ENCODE results near the gene TSC22D2.
A peak's percentile ranks its signal among the peaks of the same experiment; 100 is the strongest.

TSC22D2 gene

DNA sequence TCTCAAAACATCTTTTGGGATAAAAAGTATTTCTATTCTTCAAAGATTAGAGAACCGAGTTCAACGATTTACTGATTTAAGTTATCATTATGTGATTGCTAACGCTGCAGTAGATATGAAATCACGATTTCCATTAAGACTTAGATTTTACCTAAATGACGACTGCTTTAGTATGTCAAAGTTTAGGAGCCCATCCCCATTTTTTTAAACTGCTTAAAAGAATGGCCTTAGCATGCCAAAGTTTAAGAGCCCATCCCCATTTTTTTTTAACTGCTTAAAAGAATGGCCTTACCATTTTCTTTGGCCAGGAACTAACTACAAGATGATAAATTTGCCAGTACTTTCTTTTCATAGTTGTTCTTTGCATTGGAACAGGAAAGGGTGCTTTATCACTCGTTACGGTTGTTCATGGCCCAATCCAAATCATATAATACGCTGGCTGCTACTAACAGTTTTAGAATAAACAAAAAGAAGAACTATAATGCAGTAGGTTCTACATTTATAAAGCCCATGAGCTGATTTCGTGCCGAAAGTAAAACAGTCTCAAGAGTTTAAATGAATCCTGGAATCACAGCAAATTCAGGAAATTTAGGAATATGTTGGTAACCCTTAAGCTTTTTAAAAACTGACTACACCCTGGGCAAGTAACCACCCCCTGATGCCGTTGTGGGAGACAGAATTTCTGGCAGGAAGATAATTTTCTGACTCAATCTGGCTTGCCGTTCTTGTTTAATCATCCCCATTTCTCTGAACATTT lies 869 bp upstream of the TSC22D2 start:
- no peaks in the 10 kb centered on the region for H3K9me3 ChIP-seq (ENCODE audit: low read depth, low read length)
- TF ChIP-seq FOXP2 (optimal IDR thresholded peaks at IDR 0.05; ENCODE audit: control extremely low read depth, extremely low read length, insufficient read depth) (no peak), POLR2AphosphoS5 (IDR thresholded peaks at IDR 0.05; ENCODE audit: borderline replicate concordance, low read depth, low read length) (no peak), EZH2 (IDR thresholded peaks at IDR 0.05) (no peak)
- DNase-seq (ENCODE audit: low read depth, low spot score): no peak
- peak overlapping the region; percentile 94 for H3K9ac ChIP-seq (ENCODE audit: insufficient read length)
- H3K4me3 ChIP-seq: peak overlapping the region; percentile 88
- H3K27ac ChIP-seq: peak overlapping the region; percentile 99
- H3K36me3 ChIP-seq (ENCODE audit: insufficient read depth, low read length): peaks cover 12% of the 10 kb centered on the region

DNA sequence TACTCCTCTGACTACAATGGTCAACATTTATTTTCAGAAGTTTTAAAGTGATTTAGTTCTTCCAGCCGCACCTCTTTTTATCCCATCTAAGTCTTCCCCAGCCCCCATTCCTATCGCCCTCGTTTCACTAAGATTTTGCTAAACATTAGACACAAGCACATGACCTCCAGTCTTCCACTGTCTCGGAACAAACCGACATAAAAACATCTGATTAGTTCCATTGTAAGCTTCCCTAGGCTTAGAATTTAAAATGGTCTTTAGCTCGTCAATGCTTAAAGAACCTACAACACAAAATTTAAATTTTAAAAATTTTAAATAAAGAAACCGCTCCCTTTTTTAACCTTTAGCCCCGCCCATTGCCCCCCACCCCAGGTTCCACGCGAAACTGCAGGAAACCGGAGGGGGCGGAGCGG lies 284 bp upstream of the TSC22D2 start:
- Histone ChIP-seq H3K4me3 (peak overlapping the region; percentile 88), H3K9me3 (ENCODE audit: low read depth, low read length) (no peaks in the 10 kb centered on the region), H3K9ac (ENCODE audit: insufficient read length) (peak overlapping the region; percentile 94), H3K27ac (peak overlapping the region; percentile 99), H3K36me3 (ENCODE audit: insufficient read depth, low read length) (peaks cover 15% of the 10 kb centered on the region)
- no peak for TF ChIP-seq FOXP2 (optimal IDR thresholded peaks at IDR 0.05; ENCODE audit: control extremely low read depth, extremely low read length, insufficient read depth)
- no peak for TF ChIP-seq EZH2 (IDR thresholded peaks at IDR 0.05)
- TF ChIP-seq POLR2AphosphoS5 (IDR thresholded peaks at IDR 0.05; ENCODE audit: borderline replicate concordance, low read depth, low read length): no peak
- peak; percentile 79 for DNase-seq (ENCODE audit: low read depth, low spot score)

DNA sequence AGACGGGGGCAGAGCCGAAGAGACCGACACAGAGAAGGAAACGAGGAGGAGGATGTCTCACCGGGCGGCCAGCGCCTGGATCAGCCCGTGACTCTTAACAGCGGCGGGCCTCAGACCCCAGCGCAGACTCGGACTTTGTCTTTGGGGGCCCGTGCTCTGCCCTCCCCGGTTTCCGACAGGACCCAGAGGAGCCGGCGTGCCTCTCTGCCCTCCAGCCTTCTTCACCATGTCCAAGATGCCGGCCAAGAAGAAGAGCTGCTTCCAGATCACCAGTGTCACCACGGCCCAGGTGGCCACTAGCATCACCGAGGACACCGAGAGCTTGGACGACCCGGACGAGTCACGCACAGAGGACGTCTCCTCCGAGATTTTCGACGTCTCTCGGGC lies 1.0 kb downstream of the TSC22D2 start:
- Histone ChIP-seq H3K36me3 (ENCODE audit: insufficient read depth, low read length) (peaks cover 21% of the 10 kb centered on the region), H3K4me3 (peak overlapping the region; percentile 88), H3K9ac (ENCODE audit: insufficient read length) (peak overlapping the region; percentile 90), H3K27ac (peak overlapping the region; percentile 99), H3K9me3 (ENCODE audit: low read depth, low read length) (no peaks in the 10 kb centered on the region)
- TF ChIP-seq FOXP2 (optimal IDR thresholded peaks at IDR 0.05; ENCODE audit: control extremely low read depth, extremely low read length, insufficient read depth) (no peak), EZH2 (IDR thresholded peaks at IDR 0.05) (no peak), POLR2AphosphoS5 (IDR thresholded peaks at IDR 0.05; ENCODE audit: borderline replicate concordance, low read depth, low read length) (no peak)
- no peak for DNase-seq (ENCODE audit: low read depth, low spot score)

DNA sequence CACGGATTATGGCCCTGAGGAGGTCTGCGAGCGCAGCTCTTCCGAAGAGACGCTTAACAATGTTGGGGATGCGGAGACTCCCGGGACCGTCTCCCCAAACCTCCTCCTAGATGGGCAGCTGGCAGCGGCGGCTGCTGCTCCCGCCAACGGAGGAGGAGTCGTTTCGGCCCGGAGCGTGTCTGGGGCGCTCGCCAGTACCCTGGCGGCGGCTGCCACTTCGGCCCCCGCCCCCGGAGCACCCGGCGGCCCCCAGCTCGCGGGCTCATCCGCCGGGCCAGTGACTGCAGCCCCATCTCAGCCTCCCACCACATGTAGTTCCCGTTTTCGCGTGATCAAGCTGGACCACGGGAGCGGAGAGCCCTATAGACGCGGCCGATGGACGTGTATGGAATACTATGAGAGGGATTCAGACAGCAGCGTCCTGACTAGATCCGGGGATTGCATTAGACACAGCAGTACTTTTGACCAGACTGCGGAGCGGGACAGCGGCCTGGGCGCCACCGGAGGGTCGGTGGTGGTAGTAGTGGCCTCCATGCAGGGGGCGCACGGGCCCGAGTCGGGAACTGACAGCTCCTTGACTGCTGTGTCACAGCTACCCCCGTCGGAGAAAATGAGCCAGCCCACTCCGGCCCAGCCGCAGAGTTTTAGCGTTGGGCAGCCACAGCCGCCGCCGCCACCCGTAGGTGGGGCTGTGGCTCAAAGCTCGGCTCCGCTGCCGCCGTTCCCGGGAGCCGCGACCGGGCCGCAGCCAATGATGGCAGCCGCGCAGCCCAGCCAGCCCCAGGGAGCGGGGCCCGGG lies 1.6 kb downstream of the TSC22D2 start:
- H3K9ac ChIP-seq (ENCODE audit: insufficient read length): peak overlapping the region; percentile 90
- no peaks in the 10 kb centered on the region for H3K9me3 ChIP-seq (ENCODE audit: low read depth, low read length)
- peaks cover 23% of the 10 kb centered on the region for H3K36me3 ChIP-seq (ENCODE audit: insufficient read depth, low read length)
- DNase-seq (ENCODE audit: low read depth, low spot score): no peak
- peak overlapping the region; percentile 88 for H3K4me3 ChIP-seq
- no peak overlapping the region for H3K27ac ChIP-seq
- TF ChIP-seq EZH2 (IDR thresholded peaks at IDR 0.05): no peak
- TF ChIP-seq POLR2AphosphoS5 (IDR thresholded peaks at IDR 0.05; ENCODE audit: borderline replicate concordance, low read depth, low read length): no peak; the same call in 1 of the 2 replicates
- TF ChIP-seq FOXP2 (optimal IDR thresholded peaks at IDR 0.05; ENCODE audit: control extremely low read depth, extremely low read length, insufficient read depth): no peak

DNA sequence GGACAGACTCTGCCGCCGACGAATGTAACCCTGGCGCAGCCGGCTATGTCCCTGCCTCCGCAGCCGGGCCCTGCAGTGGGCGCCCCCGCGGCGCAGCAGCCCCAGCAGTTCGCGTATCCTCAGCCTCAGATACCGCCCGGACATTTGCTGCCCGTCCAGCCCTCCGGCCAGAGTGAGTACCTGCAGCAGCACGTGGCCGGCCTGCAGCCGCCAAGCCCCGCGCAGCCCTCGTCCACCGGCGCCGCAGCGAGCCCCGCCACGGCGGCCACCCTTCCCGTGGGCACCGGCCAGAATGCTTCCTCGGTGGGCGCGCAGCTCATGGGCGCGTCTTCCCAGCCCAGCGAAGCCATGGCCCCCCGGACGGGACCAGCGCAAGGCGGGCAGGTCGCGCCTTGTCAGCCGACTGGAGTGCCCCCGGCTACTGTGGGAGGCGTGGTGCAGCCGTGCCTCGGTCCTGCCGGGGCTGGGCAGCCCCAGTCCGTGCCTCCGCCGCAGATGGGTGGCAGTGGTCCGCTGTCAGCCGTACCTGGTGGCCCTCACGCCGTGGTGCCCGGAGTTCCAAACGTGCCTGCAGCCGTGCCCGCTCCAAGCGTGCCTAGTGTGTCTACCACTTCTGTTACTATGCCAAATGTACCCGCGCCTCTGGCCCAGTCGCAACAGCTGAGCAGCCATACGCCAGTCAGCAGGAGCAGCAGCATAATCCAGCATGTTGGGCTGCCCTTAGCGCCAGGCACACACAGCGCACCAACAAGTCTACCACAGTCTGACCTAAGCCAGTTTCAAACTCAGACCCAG lies 2.4 kb downstream of the TSC22D2 start:
- peak overlapping the region; percentile 90 for H3K9ac ChIP-seq (ENCODE audit: insufficient read length)
- H3K4me3 ChIP-seq: peak overlapping the region; percentile 88
- peaks cover 31% of the 10 kb centered on the region for H3K36me3 ChIP-seq (ENCODE audit: insufficient read depth, low read length)
- DNase-seq (ENCODE audit: low read depth, low spot score): no peak
- no peak overlapping the region for H3K27ac ChIP-seq
- H3K9me3 ChIP-seq (ENCODE audit: low read depth, low read length): no peaks in the 10 kb centered on the region
- TF ChIP-seq FOXP2 (optimal IDR thresholded peaks at IDR 0.05; ENCODE audit: control extremely low read depth, extremely low read length, insufficient read depth): no peak
- TF ChIP-seq POLR2AphosphoS5 (IDR thresholded peaks at IDR 0.05; ENCODE audit: borderline replicate concordance, low read depth, low read length): no peak
- no peak for TF ChIP-seq EZH2 (IDR thresholded peaks at IDR 0.05)

DNA sequence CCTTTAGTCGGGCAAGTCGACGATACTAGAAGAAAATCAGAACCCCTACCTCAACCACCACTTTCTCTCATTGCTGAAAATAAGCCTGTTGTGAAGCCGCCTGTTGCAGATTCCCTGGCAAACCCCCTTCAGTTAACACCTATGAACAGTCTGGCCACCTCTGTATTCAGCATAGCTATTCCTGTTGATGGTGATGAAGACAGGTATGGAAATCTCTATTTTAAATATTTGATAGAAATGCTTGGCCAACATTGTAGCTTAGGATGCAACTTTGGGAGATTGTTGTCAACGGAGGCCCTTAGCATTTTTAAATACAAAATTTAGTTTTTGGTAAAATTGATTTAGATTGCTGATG lies 3.0 kb downstream of the TSC22D2 start:
- no peak for DNase-seq (ENCODE audit: low read depth, low spot score)
- H3K9ac ChIP-seq (ENCODE audit: insufficient read length): peak overlapping the region; percentile 90
- TF ChIP-seq POLR2AphosphoS5 (IDR thresholded peaks at IDR 0.05; ENCODE audit: borderline replicate concordance, low read depth, low read length) (no peak), FOXP2 (optimal IDR thresholded peaks at IDR 0.05; ENCODE audit: control extremely low read depth, extremely low read length, insufficient read depth) (no peak), EZH2 (IDR thresholded peaks at IDR 0.05) (no peak)
- H3K9me3 ChIP-seq (ENCODE audit: low read depth, low read length): no peaks in the 10 kb centered on the region
- H3K36me3 ChIP-seq (ENCODE audit: insufficient read depth, low read length): peaks cover 37% of the 10 kb centered on the region
- H3K27ac ChIP-seq: no peak overlapping the region
- peak overlapping the region; percentile 88 for H3K4me3 ChIP-seq

DNA sequence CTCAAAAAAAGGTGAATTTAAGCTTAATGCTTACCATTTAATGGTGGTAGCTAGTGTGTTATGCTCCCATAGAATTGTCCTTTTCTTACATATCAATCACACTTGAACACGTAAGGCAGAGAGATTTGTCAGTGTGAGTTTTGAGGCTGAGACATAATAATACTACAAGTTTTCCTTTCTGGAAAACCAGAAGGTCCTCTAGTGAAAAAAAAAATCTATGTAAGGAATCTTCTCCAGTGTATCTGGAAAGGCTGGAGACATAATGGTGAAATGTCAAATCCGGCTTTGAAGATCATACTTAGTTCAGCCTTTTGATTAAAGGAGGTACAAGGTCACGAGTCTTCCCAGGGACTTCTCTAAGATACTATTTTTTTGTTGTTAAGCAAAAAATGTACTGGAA lies 3.4 kb downstream of the TSC22D2 start:
- no peak for TF ChIP-seq EZH2 (IDR thresholded peaks at IDR 0.05)
- TF ChIP-seq POLR2AphosphoS5 (IDR thresholded peaks at IDR 0.05; ENCODE audit: borderline replicate concordance, low read depth, low read length): no peak
- no peak for TF ChIP-seq FOXP2 (optimal IDR thresholded peaks at IDR 0.05; ENCODE audit: control extremely low read depth, extremely low read length, insufficient read depth)
- H3K9me3 ChIP-seq (ENCODE audit: low read depth, low read length): no peaks in the 10 kb centered on the region
- peaks cover 42% of the 10 kb centered on the region for H3K36me3 ChIP-seq (ENCODE audit: insufficient read depth, low read length)
- peak overlapping the region; percentile 88 for H3K4me3 ChIP-seq
- no peak overlapping the region for H3K27ac ChIP-seq
- H3K9ac ChIP-seq (ENCODE audit: insufficient read length): peak overlapping the region; percentile 90
- DNase-seq (ENCODE audit: low read depth, low spot score): no peak

DNA sequence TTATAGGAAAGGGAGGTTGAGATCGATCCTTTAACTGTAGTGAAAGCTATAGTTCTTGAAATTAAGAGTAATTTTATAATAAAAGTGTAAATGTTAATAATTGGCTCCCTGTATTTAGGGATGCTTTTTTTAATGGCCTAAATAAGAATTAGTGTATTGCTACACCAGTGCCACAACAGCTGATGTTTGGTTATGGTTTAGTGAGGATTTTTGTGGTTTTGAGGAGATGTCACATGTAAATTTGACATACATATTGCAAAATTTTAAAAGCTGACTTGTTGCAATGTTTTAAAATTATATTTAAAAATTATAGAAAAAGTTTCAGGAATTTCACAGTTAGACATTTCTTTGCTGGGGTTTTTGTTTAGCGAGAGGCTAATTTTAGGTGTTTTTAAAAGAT lies 3.9 kb downstream of the TSC22D2 start:
- peak overlapping the region; percentile 88 for H3K4me3 ChIP-seq
- peak overlapping the region; percentile 90 for H3K9ac ChIP-seq (ENCODE audit: insufficient read length)

More for the DNA sequence above, 3.9 kb downstream of the TSC22D2 start:
- H3K36me3 ChIP-seq (ENCODE audit: insufficient read depth, low read length): peaks cover 44% of the 10 kb centered on the region
- DNase-seq (ENCODE audit: low read depth, low spot score): no peak
- H3K9me3 ChIP-seq (ENCODE audit: low read depth, low read length): no peaks in the 10 kb centered on the region
- TF ChIP-seq EZH2 (IDR thresholded peaks at IDR 0.05): no peak
- no peak overlapping the region for H3K27ac ChIP-seq
